ENCODE measurements around the gene SNX13. TPM values are rescaled to one million over a fixed set of nuclear protein-coding genes. Genes with fewer than 3 reads are reported as not detected.

The SNX13 gene
- total and polyA plus RNA-seq, 2 of the 4 experiments (the other 2 are of a cell fraction) = 9.0 to 24.9 TPM

- no peak for TF ChIP-seq RFX5 (IDR thresholded peaks at IDR 0.05; ENCODE audit: low read depth, low read length)
Observed at GRCh38 chr7:17770710-17771375, 169.5 kb downstream of the SNX13 start (continued).

- peak; percentile 77 for ATAC-seq (ENCODE audit: low read depth)
- POLR2A ChIA-PET (ENCODE audit: unreplicated experiment) = no interaction called here
- no peak overlapping the region for H2AFZ ChIP-seq (replicated peaks; ENCODE audit: low read length, poor library complexity)
- H3K14ac ChIP-seq (replicated peaks; ENCODE audit: low read depth, low read length) = no peak overlapping the region
- H4K91ac ChIP-seq (ENCODE audit: insufficient read depth, low read depth, low read length) = no peak overlapping the region
- no TSS peak for BruUV-seq (replicated peaks)
- H2BK5ac ChIP-seq (ENCODE audit: low read depth, low read length, poor library complexity, severe bottlenecking) = no peak overlapping the region
- H3K4me2 ChIP-seq (ENCODE audit: low read depth, low read length) = no peak overlapping the region
- no peak overlapping the region for H4K5ac ChIP-seq (ENCODE audit: low read depth, low read length)
- H3K79me1 ChIP-seq (ENCODE audit: low read depth in 1 of 2, low read length in 2 of 2) = no peaks in the 10 kb centered on the region
- no peak overlapping the region for H2BK20ac ChIP-seq (ENCODE audit: low read depth, low read length)
- H3K23ac ChIP-seq (ENCODE audit: low read depth, low read length) = no peak overlapping the region
- no peaks in the 10 kb centered on the region for H3K36me3 ChIP-seq (ENCODE audit: control insufficient read depth, insufficient read depth, low read length)
- no CpG with 5 or more reads among the region's 2 CpGs for WGBS, 2 experiments (ENCODE audit: extremely low coverage in 2 of 2, insufficient read length in 1 of 2)
- H3K18ac ChIP-seq (ENCODE audit: low read depth, low read length) = no peak overlapping the region
- H4K20me1 ChIP-seq (ENCODE audit: insufficient read depth, low read length) = no peaks in the 10 kb centered on the region
- in situ Hi-C loops (cut with MboI; ENCODE audit: low sequenced_read_pairs) = loop anchor here (10.0 kb wide), 1 partner anchor 575 kb away; no protein-coding TSS in a partner anchor
- no peak overlapping the region for H2BK15ac ChIP-seq (ENCODE audit: low read depth, low read length)
- intact Hi-C loops (cut with micrococcal nuclease) = loop anchor here (1.0 to 5.0 kb wide), 5 partner anchors 88 to 575 kb away; no protein-coding TSS in a partner anchor
- H3K4me3 ChIP-seq (ENCODE audit: insufficient read depth, low read depth, low read length) = no peak overlapping the region
- H4K8ac ChIP-seq (ENCODE audit: low read depth in 2 of 2, low read length in 2 of 2) = no peak overlapping the region
- no peak overlapping the region for H3K56ac ChIP-seq (ENCODE audit: extremely low read depth, insufficient read depth, low read length)
- no peaks in the 10 kb centered on the region; the same call in 1 of the 2 replicates for H3K4me1 ChIP-seq (ENCODE audit: control insufficient read depth, insufficient read depth, low read length)
- no peak overlapping the region for H2AK9ac ChIP-seq (replicated peaks; ENCODE audit: low read depth, low read length, poor library complexity)
- CTCF ChIA-PET = interaction anchor here (0.6 to 2.2 kb wide), 19 partner anchors 8 to 583 kb away, joined by 3 to 9 read pairs (median 3); no protein-coding TSS in a partner anchor
- dilution Hi-C loops (cut with HindIII; ENCODE audit: low sequenced_read_pairs, unreplicated experiment) = no loop called here
- no peak overlapping the region for H3K9ac ChIP-seq (ENCODE audit: low read depth, low read length)
- no peak overlapping the region for H2AK5ac ChIP-seq (ENCODE audit: low read depth, low read length)
- no peaks in the 10 kb centered on the region for H3K27me3 ChIP-seq (ENCODE audit: control insufficient read depth, insufficient read depth, low read length)
- H3K27ac ChIP-seq (ENCODE audit: insufficient read depth, low read length) = no peak overlapping the region
- H3K4ac ChIP-seq (ENCODE audit: low read depth, low read length) = no peak overlapping the region
- TF ChIP-seq CTCF (conservative IDR thresholded peaks at IDR 0.05; ENCODE audit: low read depth, low read length) (peak; percentile 83), BHLHE40 (IDR thresholded peaks at IDR 0.05; ENCODE audit: low read depth, low read length) (no peak), CHD1 (IDR thresholded peaks at IDR 0.05; ENCODE audit: low read depth, low read length) (no peak), RCOR1 (IDR thresholded peaks at IDR 0.05; ENCODE audit: insufficient replicate concordance, low read length) (no peak), USF2 (IDR thresholded peaks at IDR 0.05; ENCODE audit: low read depth, low read length) (no peak), MAZ (IDR thresholded peaks at IDR 0.05; ENCODE audit: borderline replicate concordance, low read depth, low read length) (no peak), RAD21 (IDR thresholded peaks at IDR 0.05; ENCODE audit: low read length) (peak; percentile 89), SMC3 (IDR thresholded peaks at IDR 0.05; ENCODE audit: low read depth, low read length) (peak; percentile 86), MAFK (IDR thresholded peaks at IDR 0.05; ENCODE audit: low read depth, low read length) (no peak), RFX5 (IDR thresholded peaks at IDR 0.05; ENCODE audit: low read depth, low read length) (no peak)
- H3K9me1 ChIP-seq (ENCODE audit: insufficient read depth, low read length) = peaks cover 6% of the 10 kb centered on the region; the same call in 1 of the 2 replicates
- no peaks in the 10 kb centered on the region for H3K9me3 ChIP-seq (ENCODE audit: control insufficient read depth, insufficient read depth, low read length)
- H2BK120ac ChIP-seq (ENCODE audit: low read depth, low read length) = no peak overlapping the region
- peak; percentile 75 for DNase-seq
Observed at GRCh38 chr7:17769918-17770317, 170.4 kb downstream of the SNX13 start.
